HG03342 (cell line): Measurements from ENCODE around the gene MEX3A.
"Not testable (repeated sequence)": the region's sequence is repeated elsewhere in the genome, so short reads cannot be mapped to it uniquely, and the experiment has no call there.

Experiments used
- ATAC-seq: cut with Tn5 transposase; IDR thresholded peaks from one replicate; pipeline ENCODE4 v1.9.1; 2021; ENCODE audit warnings: mild to moderate bottlenecking, moderate library complexity; ENCODE audit not compliant: unreplicated experiment

The MEX3A gene

DNA sequence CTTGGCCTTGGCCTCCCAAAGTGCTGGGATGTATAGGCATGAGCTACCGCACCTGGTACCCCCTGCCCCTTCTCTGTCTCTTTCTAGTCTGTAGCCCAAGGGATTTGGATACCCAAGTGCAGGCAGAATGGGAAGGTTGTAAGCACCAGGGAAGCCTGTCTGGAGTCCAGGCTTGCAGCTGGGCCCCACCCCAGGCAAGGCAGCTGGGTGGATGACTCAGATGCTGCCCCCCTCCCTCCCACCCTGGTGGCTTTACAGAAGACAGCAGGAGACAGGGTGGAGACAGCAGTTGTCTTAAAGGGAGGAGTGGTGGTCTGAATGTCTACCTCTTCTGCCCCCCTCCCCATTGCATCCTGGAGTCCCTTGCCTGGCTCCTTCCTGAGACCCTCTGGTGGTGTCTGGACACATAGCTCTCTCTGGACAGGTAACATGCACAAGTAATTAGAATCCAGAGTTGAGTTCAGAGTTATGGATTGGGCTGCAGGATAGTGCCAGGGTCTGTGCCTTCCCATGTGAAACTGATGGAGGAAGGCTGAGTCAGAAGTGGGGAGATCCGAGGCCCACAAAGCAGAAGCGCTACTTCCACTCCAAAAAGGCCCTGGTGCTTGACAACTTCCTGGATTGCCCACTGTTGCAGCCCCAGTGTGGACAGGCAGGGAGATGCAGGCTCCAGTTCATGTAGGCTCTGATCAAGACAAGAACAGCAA, 37.4 kb upstream of the MEX3A start:
- no peak for ATAC-seq

DNA sequence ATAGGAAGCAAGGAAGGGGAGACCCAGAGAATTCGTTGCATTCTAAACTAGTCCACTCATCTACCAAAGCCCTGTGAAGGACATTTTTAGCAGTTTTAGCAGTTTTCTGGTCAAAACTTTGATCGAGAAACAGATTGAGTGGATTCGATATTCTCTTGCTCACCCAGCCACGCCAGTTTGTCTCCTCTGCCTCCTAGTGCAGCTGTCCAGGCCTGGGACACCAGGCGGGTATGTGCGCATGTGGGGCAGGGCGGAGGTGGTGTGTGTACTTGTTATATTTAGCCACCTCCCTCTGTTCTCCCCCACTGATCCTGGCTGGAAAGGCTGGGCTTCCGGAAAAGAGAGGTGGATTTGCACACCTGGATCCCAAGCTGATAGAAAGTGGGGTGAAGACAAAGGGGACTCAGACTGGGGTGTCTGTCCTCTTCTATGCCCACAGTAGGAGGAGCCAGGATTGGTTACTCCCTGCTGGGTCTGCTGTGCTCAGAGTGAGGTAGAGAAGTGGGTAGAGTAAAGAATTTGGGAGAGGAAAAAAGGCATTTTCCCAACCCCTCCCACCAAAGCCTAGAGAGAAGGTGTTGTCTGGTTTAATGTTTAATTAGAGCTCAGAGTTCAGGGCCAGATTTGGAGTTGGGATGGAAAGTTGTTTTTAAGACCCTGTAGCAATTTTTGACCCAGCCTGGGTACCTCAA, 36.1 kb upstream of the MEX3A start:
- no peak for ATAC-seq

DNA sequence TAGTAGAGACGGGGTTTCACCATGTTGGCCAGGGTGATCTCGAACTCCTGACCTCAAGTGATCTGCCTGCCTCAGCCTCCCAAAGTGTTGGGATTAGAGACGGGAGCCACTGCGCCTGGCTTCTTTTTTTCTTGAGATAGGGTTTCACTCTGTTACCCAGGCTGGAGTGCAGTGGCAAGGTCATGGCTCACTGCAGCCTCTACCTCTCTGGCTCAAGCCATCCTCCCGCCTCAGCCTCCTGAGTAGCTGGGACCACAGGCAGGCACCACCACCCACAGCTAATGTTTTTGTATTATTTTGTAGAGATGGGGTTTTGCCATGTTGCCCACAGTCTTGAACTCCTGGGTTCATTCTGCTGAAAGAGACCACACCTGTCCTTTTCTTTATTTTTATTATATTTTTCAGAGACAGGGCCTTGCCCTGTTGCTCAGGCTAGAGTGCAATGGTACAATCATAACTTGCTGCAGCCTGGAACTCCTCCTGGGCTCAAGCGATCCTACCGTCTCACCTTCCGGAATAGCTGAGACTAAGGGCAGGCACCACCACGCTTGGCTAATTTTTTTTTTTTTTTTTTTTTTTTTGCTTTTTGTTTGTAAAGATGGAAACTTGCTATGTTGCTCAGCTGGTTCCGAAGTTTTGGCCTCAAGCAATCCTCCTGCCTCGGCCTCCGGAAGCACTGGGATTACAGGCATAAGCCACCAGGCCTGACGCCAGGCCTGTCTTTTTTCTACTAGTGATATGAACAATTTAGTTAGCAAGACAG, 35.3 kb upstream of the MEX3A start:
- no peak for ATAC-seq

GRCh38 chr1:156116731-156117130, 34.5 kb upstream of the MEX3A start:
- ATAC-seq, result not testable (repeated sequence)

- no peak for ATAC-seq
Measured at GRCh38 chr1:156115514-156116374, 33.5 kb upstream of the MEX3A start.

GRCh38 chr1:156114919-156115513, 32.8 kb upstream of the MEX3A start:
- no peak for ATAC-seq

DNA sequence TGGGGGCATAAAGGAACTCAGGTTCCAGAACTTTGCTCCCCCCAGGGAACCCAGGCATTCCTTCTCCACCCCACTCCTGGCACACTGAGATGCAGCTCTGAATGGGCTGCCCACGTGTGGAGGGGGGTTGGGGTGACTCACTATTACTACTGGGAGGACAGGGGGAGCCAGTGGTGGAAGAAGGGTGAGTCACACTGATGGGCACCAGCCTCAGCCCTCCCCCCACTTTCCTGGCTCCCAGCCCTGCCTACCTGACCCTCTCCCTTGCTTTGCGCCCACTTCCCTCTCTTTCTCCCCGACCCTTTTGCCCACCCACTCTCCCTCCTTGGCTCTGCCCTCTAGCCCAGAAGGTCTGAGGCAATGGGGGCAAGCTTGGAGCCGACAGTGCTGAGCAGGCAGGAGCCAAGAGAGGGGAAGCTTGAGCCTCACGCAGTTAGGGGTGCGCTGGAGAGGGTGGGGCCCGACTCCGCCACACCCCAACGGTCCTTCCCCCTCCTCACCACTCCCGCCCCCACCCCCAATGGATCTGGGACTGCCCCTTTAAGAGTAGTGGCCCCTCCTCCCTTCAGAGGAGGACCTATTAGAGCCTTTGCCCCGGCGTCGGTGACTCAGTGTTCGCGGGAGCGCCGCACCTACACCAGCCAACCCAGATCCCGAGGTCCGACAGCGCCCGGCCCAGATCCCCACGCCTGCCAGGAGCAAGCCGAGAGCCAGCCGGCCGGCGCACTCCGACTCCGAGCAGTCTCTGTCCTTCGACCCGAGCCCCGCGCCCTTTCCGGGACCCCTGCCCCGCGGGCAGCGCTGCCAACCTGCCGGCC, 32.0 kb upstream of the MEX3A start, which contains the start of gene LMNA:
Gene LMNA, plus strand, starts transcription at position 611 of the 818 bp plus-strand sequence. CDS start 208 bp downstream, outside the sequence.
- ATAC-seq, result peak; percentile 52

DNA sequence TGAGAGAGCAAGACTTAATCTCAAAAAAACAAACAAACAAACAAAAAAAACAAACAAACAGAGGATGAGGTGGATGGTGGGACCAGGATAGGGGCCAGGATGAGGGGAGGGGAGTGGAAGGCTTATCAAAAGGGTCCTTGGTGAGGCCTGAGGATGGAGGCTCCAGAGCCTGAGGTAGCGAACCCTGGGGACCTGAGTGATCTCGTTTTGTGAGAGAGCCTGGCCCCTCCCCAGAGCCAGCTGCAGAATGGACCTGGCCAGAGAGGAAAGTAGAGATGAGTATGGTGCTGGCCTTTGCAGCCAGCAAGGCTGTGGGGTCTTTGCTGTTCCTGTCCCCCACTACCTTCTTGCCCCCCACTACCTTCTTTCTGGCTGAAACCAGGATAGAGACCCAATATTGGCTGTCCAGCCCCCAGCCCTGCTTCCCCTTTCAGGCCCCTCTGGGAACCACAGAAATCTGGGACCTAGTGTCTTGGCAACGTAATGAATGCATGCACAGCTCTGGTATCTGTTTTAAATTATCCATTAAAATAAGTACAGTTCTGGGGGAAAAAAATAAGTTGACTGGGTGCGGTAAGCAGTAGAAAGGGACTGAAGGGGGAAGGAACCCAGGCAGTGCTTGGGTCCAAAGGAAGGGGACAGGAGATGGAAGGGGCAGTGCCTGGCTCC, 31.2 kb upstream of the MEX3A start:
- ATAC-seq, result no peak

DNA sequence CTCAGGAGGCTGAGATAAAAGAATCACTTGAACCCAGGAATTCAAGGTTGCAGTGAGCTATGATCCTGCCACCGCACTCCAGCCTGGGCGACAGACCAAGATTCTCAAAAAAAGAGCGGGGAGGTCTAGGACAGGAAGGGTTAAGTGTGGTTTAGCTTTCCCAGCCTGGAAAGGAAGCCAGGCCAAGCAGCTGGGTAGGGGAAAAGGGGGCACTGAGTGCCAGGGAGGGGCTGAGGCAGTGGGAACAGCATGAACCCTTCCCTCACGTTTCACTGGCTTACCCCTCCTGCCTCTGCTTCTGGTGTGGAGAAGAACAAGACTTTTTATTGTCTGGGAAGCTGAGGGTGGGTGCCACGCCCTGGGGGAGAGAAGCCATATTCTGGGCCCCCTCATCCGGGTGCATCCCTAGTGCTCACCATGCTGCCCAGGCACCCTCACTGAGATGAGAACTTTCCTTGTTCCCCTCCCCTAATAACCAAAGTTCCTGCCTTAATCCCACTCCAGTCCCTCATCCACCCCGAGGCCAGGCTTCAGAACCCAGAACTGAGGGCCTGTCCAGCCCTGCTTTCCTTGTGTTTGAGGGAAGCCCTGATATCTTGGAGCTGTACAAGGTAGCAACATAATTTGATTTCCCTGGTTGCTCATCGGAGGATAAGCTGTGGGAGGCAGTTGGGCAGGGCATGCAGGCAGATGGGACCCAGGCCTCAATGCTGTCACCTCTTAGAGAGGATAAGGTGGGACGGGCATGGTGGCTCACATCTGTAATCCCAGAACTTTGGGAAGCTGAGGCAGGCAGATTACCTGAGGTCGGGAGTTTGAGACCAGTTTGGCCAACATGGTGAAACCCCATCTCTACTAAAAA, 30.2 kb upstream of the MEX3A start:
- ATAC-seq, result no peak

- no peak for ATAC-seq
Measured at GRCh38 chr1:156111355-156111962, 29.2 kb upstream of the MEX3A start.

GRCh38 chr1:156110252-156110651, 28.0 kb upstream of the MEX3A start:
- no peak for ATAC-seq

DNA sequence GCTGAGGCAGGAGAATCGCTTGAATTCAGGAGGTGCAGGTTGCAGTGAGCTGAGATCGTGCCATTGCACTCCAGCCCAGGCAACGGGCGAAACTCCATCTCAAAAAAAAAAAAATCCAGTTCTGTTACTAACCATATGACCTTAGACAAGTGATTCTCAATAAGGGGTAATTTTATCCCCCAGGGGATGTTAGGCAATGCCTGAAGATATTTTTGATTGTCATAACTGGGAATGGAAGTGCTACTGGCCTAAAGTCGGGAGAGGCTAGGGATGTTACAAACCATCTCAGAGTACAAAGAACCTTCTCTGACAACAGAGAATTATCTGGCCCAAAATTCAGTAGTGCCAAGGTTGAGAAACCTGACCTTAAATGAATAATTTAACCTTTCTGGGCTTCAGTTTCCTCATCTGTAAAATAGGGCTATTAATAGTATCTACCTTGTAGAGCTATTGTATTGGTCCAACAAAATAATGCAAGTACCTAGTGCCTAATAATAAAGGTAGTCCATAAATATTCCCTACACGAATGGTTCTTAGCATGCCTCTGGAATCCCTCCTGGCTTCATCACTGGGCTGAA, 26.5 kb upstream of the MEX3A start:
- ATAC-seq, result no peak

- ATAC-seq, result no peak
Measured at GRCh38 chr1:156108057-156108456, 25.8 kb upstream of the MEX3A start.

GRCh38 chr1:156106624-156107488, 24.6 kb upstream of the MEX3A start:
- no peak for ATAC-seq

GRCh38 chr1:156104861-156105832, 22.9 kb upstream of the MEX3A start:
- no peak for ATAC-seq
